ENCODE measurements around the gene CFAP410.
"Not testable (repeated sequence)": the region's sequence is repeated elsewhere in the genome, so short reads cannot be mapped to it uniquely, and the experiment has no call there.

GRCh38 chr21:44302573-44303401 is 36.4 kb downstream of the CFAP410 start:
- TF ChIP-seq CTBP2 (IDR thresholded peaks at IDR 0.05; ENCODE audit: borderline replicate concordance, insufficient read depth, insufficient read length, low read length) = not testable (repeated sequence)
- TF ChIP-seq CTCF (IDR thresholded peaks at IDR 0.05; ENCODE audit: control extremely low read depth in 1 of 3, insufficient read depth in 1 of 3, low read depth in 1 of 3, low read length in 3 of 3) = peak in 2 of 3 experiments; percentile 48 to 57; a peak in 3 of 4 replicates

All from H1 (cell line).